ENCODE measurements around the gene IGLL1.
A peak's percentile ranks its signal among the peaks of the same experiment; 100 is the strongest.
"Not testable (repeated sequence)": the region's sequence is repeated elsewhere in the genome, so short reads cannot be mapped to it uniquely, and the experiment has no call there.

The IGLL1 gene

GRCh38 chr22:23574371-23574811 is 5.7 kb downstream of the IGLL1 start:
- Mint-ChIP-seq H3K4me1 (peaks cover 6% of the 10 kb centered on the region), H3K4me3 (no peak overlapping the region), H3K27me3 (peaks cover 25% of the 10 kb centered on the region), H3K9me3 (no peaks in the 10 kb centered on the region), H3K27ac (no peak overlapping the region), H3K36me3 (ENCODE audit: low read depth) (no peaks in the 10 kb centered on the region)
- DNase-seq (no peak), ATAC-seq (no peak)

GRCh38 chr22:23573701-23574235 is 6.3 kb downstream of the IGLL1 start:
- ATAC-seq; H3K27ac Mint-ChIP-seq; H3K4me3 Mint-ChIP-seq; DNase-seq; H3K4me1 Mint-ChIP-seq; H3K9me3 Mint-ChIP-seq; H3K36me3 Mint-ChIP-seq (ENCODE audit: low read depth): not testable (repeated sequence)
- peaks cover 19% of the 10 kb centered on the region for H3K27me3 Mint-ChIP-seq

- not testable (repeated sequence) for H3K4me3 Mint-ChIP-seq; H3K9me3 Mint-ChIP-seq; ATAC-seq; H3K4me1 Mint-ChIP-seq; DNase-seq; H3K36me3 Mint-ChIP-seq (ENCODE audit: low read depth); H3K27ac Mint-ChIP-seq
- H3K27me3 Mint-ChIP-seq = peaks cover 17% of the 10 kb centered on the region
Observed at GRCh38 chr22:23573106-23573505, 7.0 kb downstream of the IGLL1 start.

GRCh38 chr22:23571486-23571885 is 8.6 kb downstream of the IGLL1 start:
- H3K4me3 Mint-ChIP-seq = no peak overlapping the region

GRCh38 chr22:23570681-23571080 is 9.4 kb downstream of the IGLL1 start:
- Mint-ChIP-seq H3K27me3 (peaks cover 13% of the 10 kb centered on the region), H3K4me1 (peaks cover 2% of the 10 kb centered on the region), H3K9me3 (no peaks in the 10 kb centered on the region), H3K4me3 (no peak overlapping the region), H3K27ac (no peak overlapping the region), H3K36me3 (ENCODE audit: low read depth) (no peaks in the 10 kb centered on the region)
- ATAC-seq = no peak
- DNase-seq = no peak

More at GRCh38 chr22:23571486-23571885, 8.6 kb downstream of the IGLL1 start:
- Mint-ChIP-seq H3K4me1 (peaks cover 3% of the 10 kb centered on the region), H3K27me3 (peaks cover 16% of the 10 kb centered on the region), H3K9me3 (no peaks in the 10 kb centered on the region), H3K36me3 (ENCODE audit: low read depth) (no peaks in the 10 kb centered on the region), H3K27ac (no peak overlapping the region)
- DNase-seq (no peak), ATAC-seq (no peak)

GRCh38 chr22:23569716-23570115 is 10.4 kb downstream of the IGLL1 start:
- peaks cover 6% of the 10 kb centered on the region for H3K4me1 Mint-ChIP-seq
- H3K4me3 Mint-ChIP-seq = no peak overlapping the region
- no peaks in the 10 kb centered on the region for H3K9me3 Mint-ChIP-seq
- H3K27ac Mint-ChIP-seq = no peak overlapping the region
- ATAC-seq (no peak), DNase-seq (no peak)
- H3K27me3 Mint-ChIP-seq = peaks cover 16% of the 10 kb centered on the region
- H3K36me3 Mint-ChIP-seq (ENCODE audit: low read depth) = no peaks in the 10 kb centered on the region

GRCh38 chr22:23569291-23569690 is 10.8 kb downstream of the IGLL1 start:
- Mint-ChIP-seq H3K4me3 (no peak overlapping the region), H3K4me1 (peaks cover 6% of the 10 kb centered on the region), H3K36me3 (ENCODE audit: low read depth) (no peaks in the 10 kb centered on the region), H3K9me3 (no peaks in the 10 kb centered on the region), H3K27ac (no peak overlapping the region), H3K27me3 (peaks cover 17% of the 10 kb centered on the region)
- no peak for ATAC-seq
- DNase-seq = no peak

- no peak overlapping the region for H3K4me3 Mint-ChIP-seq
- H3K4me1 Mint-ChIP-seq = peaks cover 6% of the 10 kb centered on the region
- DNase-seq = no peak
- H3K27me3 Mint-ChIP-seq = peaks cover 18% of the 10 kb centered on the region
- H3K27ac Mint-ChIP-seq = no peak overlapping the region
- no peak for ATAC-seq
- H3K9me3 Mint-ChIP-seq = no peaks in the 10 kb centered on the region
- H3K36me3 Mint-ChIP-seq (ENCODE audit: low read depth) = no peaks in the 10 kb centered on the region
Observed at GRCh38 chr22:23566705-23567475, 13.2 kb downstream of the IGLL1 start.

- H3K27me3 Mint-ChIP-seq = peaks cover 18% of the 10 kb centered on the region
Observed at GRCh38 chr22:23565915-23566704, 14.0 kb downstream of the IGLL1 start.

GRCh38 chr22:23565305-23565914 is 14.7 kb downstream of the IGLL1 start:
- H3K4me3 Mint-ChIP-seq = peak overlapping the region; percentile 72
- H3K36me3 Mint-ChIP-seq (ENCODE audit: low read depth) = no peaks in the 10 kb centered on the region
- DNase-seq = peak; percentile 20
- H3K9me3 Mint-ChIP-seq = no peaks in the 10 kb centered on the region
- H3K4me1 Mint-ChIP-seq = peaks cover 6% of the 10 kb centered on the region
- peaks cover 18% of the 10 kb centered on the region for H3K27me3 Mint-ChIP-seq
- peak; percentile 50 for ATAC-seq
- H3K27ac Mint-ChIP-seq = no peak overlapping the region

More at GRCh38 chr22:23565915-23566704, 14.0 kb downstream of the IGLL1 start:
- Mint-ChIP-seq H3K4me3 (peak overlapping the region; percentile 72), H3K9me3 (no peaks in the 10 kb centered on the region), H3K4me1 (peaks cover 6% of the 10 kb centered on the region), H3K27ac (no peak overlapping the region), H3K36me3 (ENCODE audit: low read depth) (no peaks in the 10 kb centered on the region)
- DNase-seq (no peak), ATAC-seq (no peak)

- Mint-ChIP-seq H3K4me1 (peaks cover 6% of the 10 kb centered on the region), H3K9me3 (no peaks in the 10 kb centered on the region), H3K4me3 (no peak overlapping the region), H3K27ac (no peak overlapping the region), H3K27me3 (peaks cover 18% of the 10 kb centered on the region), H3K36me3 (ENCODE audit: low read depth) (no peaks in the 10 kb centered on the region)
- ATAC-seq = no peak
- no peak for DNase-seq
Observed at GRCh38 chr22:23564276-23564675, 15.8 kb downstream of the IGLL1 start.

GRCh38 chr22:23563111-23563510 is 17.0 kb downstream of the IGLL1 start:
- H3K36me3 Mint-ChIP-seq (ENCODE audit: low read depth) = no peaks in the 10 kb centered on the region
- ATAC-seq = no peak
- peaks cover 6% of the 10 kb centered on the region for H3K4me1 Mint-ChIP-seq
- no peak for DNase-seq
- H3K27ac Mint-ChIP-seq = no peak overlapping the region
- no peaks in the 10 kb centered on the region for H3K9me3 Mint-ChIP-seq
- peaks cover 18% of the 10 kb centered on the region for H3K27me3 Mint-ChIP-seq
- no peak overlapping the region for H3K4me3 Mint-ChIP-seq

- no peak overlapping the region for H3K27ac Mint-ChIP-seq
- H3K9me3 Mint-ChIP-seq = no peaks in the 10 kb centered on the region
- no peak for ATAC-seq
- no peak for DNase-seq
- peaks cover 6% of the 10 kb centered on the region for H3K4me1 Mint-ChIP-seq
- no peak overlapping the region for H3K4me3 Mint-ChIP-seq
- H3K27me3 Mint-ChIP-seq = peaks cover 15% of the 10 kb centered on the region
- H3K36me3 Mint-ChIP-seq (ENCODE audit: low read depth) = no peaks in the 10 kb centered on the region
Observed at GRCh38 chr22:23562186-23562585, 17.9 kb downstream of the IGLL1 start.

- peaks cover 14% of the 10 kb centered on the region for H3K27me3 Mint-ChIP-seq
- H3K27ac Mint-ChIP-seq; DNase-seq; H3K4me1 Mint-ChIP-seq; H3K9me3 Mint-ChIP-seq; H3K36me3 Mint-ChIP-seq (ENCODE audit: low read depth); H3K4me3 Mint-ChIP-seq; ATAC-seq: not testable (repeated sequence)
Observed at GRCh38 chr22:23561025-23561510, 19.0 kb downstream of the IGLL1 start.
